A673 (cell line): ENCODE measurements around the gene CATSPERD. TPM values are rescaled to one million over a fixed set of nuclear protein-coding genes. Genes with fewer than 3 reads are reported as not detected.

Experiments
- BruUV-seq: library from RNA; stranded (reverse); fragments of 400-500 nt; replicated peaks from 2 replicates; lab custom pipeline; 2021; lab: Mats Ljungman, UMichigan
- CTCF ChIA-PET: fragments of 300-600 bp; sonication (Branson Sonifier 250); formaldehyde crosslinking; loops from one replicate; lab custom pipeline; 2022; ENCODE audit warnings: antibody characterized with exemption; lab: Charles Lee
- POLR2A ChIA-PET: fragments of 300-600 bp; sonication (Branson Sonifier 250); formaldehyde crosslinking; loops from one replicate; lab custom pipeline; 2022; ENCODE audit warnings: antibody characterized with exemption; ENCODE audit not compliant: low non-redundant PET; lab: Charles Lee
- DNase-seq: peaks from one replicate; pipeline ENCODE4 v3.0.0-alpha.2; 2015; ENCODE audit warnings: low spot score
- H3K27ac ChIP-seq: fragments of 200-600 bp; sonication (generic); 2 replicates; pipeline ENCODE4 v1.5.1; 2016; ENCODE audit warnings: mixed run types, low read depth, mild to moderate bottlenecking, mixed read lengths, antibody characterized with exemption, low read length; ENCODE audit not compliant: poor library complexity, severe bottlenecking
- H3K27me3 ChIP-seq: fragments of 200-600 bp; sonication (generic); replicated peaks from 2 replicates; pipeline ENCODE4 v1.6.1; 2017; ENCODE audit warnings: mixed run types, low read depth, mild to moderate bottlenecking, mixed read lengths, antibody characterized with exemption, low read length; ENCODE audit not compliant: insufficient read depth, poor library complexity
- H3K36me3 ChIP-seq: fragments of 200-600 bp; sonication (generic); 2 replicates; pipeline ENCODE4 v1.6.1; 2016; ENCODE audit warnings: mixed run types, mild to moderate bottlenecking, mixed read lengths, antibody characterized with exemption, low read length; ENCODE audit not compliant: insufficient read depth, poor library complexity, severe bottlenecking
- H3K4me1 ChIP-seq: fragments of 200-600 bp; sonication (generic); 2 replicates; pipeline ENCODE4 v1.6.1; 2017; ENCODE audit warnings: mixed run types, mild to moderate bottlenecking, mixed read lengths, antibody characterized with exemption, low read length; ENCODE audit not compliant: insufficient read depth, poor library complexity, severe bottlenecking
- H3K4me3 ChIP-seq: fragments of 200-600 bp; sonication (generic); 2 replicates; pipeline ENCODE4 v1.5.1; 2016; ENCODE audit warnings: low read depth, mixed run types, mild to moderate bottlenecking, mixed read lengths, low read length; ENCODE audit not compliant: poor library complexity, severe bottlenecking
- H3K9me3 ChIP-seq: fragments of 200-600 bp; sonication (generic); 2 replicates; pipeline ENCODE4 v1.6.1; 2016; ENCODE audit warnings: mixed run types, low read depth, mild to moderate bottlenecking, mixed read lengths, antibody characterized with exemption, low read length; ENCODE audit not compliant: poor library complexity, severe bottlenecking
- CTCF ChIP-seq: fragments of 300-800, 200-600 bp; sonication (generic); conservative IDR thresholded peaks from 2 replicates; pipeline ENCODE4 v1.5.1; 2017; ENCODE audit warnings: low read depth, mild to moderate bottlenecking, antibody characterized with exemption, low read length, moderate library complexity, mixed read lengths
- EZH2 ChIP-seq: fragments of 200-600 bp; sonication (generic); IDR thresholded peaks from 2 replicates; pipeline ENCODE4 v1.6.1; 2017; ENCODE audit warnings: borderline replicate concordance, low read depth, mild to moderate bottlenecking, mixed read lengths, antibody characterized with exemption, low read length; ENCODE audit not compliant: poor library complexity, severe bottlenecking
- intact Hi-C: fragments of 100-400 bp; cut with micrococcal nuclease; formaldehyde crosslinking; loops from one replicate; pipeline ENCODE4 v1.10.0; 2022; ENCODE audit not compliant: unreplicated experiment
- total RNA-seq: library from RNA; stranded (reverse); gene quantifications from 2 replicates; pipeline ENCODE4 v1.2.3, GENCODE V29; 2021

The CATSPERD gene
- total RNA-seq, 1 experiment from 2014 or later = not detected

DNA sequence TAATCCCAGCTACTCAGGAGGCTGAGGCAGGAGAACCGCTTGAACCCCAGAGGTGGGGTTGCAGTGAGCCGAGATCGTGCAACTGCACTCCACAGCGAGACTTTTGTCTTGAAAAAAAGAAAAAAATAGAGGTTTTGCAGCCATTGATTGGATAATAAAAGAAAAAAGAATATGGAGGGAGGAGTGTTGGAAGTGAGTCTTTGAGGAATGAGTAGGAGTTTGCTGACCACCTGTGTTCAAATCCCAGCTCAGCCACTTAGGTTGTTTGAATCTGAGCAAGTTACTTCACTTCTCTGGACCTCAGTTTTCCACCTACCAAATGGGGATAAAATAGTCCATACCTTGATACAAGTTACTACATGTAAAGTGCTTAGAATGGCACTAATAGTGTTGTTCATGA is 90.7 kb downstream of the CATSPERD start:
- BruUV-seq = no TSS peak
- Histone ChIP-seq H3K4me1 (peaks cover 3% of the 10 kb centered on the region), H3K9me3 (no peaks in the 10 kb centered on the region), H3K27ac (no peak overlapping the region), H3K36me3 (no peaks in the 10 kb centered on the region), H3K27me3 (no peaks in the 10 kb centered on the region), H3K4me3 (no peak overlapping the region)
- ChIA-PET CTCF (no interaction called here), POLR2A (interaction anchor here (0.6 kb wide), 1 partner anchor 11 kb away, joined by 3 read pairs; no protein-coding TSS in a partner anchor)
- intact Hi-C loops = no loop called here
- no peak for TF ChIP-seq CTCF
- no peak for DNase-seq

- CTCF ChIA-PET = no interaction called here
- intact Hi-C loops = no loop called here
These were observed 93.8 kb downstream of the CATSPERD start for GRCh38 chr19:5814123-5814851.

GRCh38 chr19:5814852-5815246 is 94.4 kb downstream of the CATSPERD start:
- POLR2A ChIA-PET = no interaction called here
- H3K36me3 ChIP-seq = no peaks in the 10 kb centered on the region
- no peak for DNase-seq
- no peak overlapping the region for H3K4me3 ChIP-seq
- no peaks in the 10 kb centered on the region for H3K9me3 ChIP-seq
- no peaks in the 10 kb centered on the region for H3K4me1 ChIP-seq
- CTCF ChIA-PET = no interaction called here
- no peaks in the 10 kb centered on the region for H3K27me3 ChIP-seq
- intact Hi-C loops = no loop called here
- BruUV-seq = no TSS peak
- no peak for TF ChIP-seq EZH2
- TF ChIP-seq CTCF = no peak
- H3K27ac ChIP-seq = no peak overlapping the region

More at GRCh38 chr19:5814123-5814851, 93.8 kb downstream of the CATSPERD start:
- no peaks in the 10 kb centered on the region for H3K36me3 ChIP-seq
- no peaks in the 10 kb centered on the region for H3K27me3 ChIP-seq
- TF ChIP-seq EZH2 (no peak), CTCF (no peak)
- POLR2A ChIA-PET = no interaction called here
- no peaks in the 10 kb centered on the region for H3K4me1 ChIP-seq
- no peak overlapping the region for H3K27ac ChIP-seq
- no peak overlapping the region for H3K4me3 ChIP-seq
- no TSS peak for BruUV-seq
- no peak for DNase-seq
- no peaks in the 10 kb centered on the region for H3K9me3 ChIP-seq
